ENCODE measurements around the gene IMP3.

Gene IMP3

GRCh38 chr15:75620841-75621391, 19.1 kb downstream of the IMP3 start:
- no peak for DNase-seq (ENCODE audit: low read depth in 2 of 2)

- no peak for DNase-seq (ENCODE audit: low read depth in 2 of 2)
Measured at GRCh38 chr15:75620058-75620820, 19.8 kb downstream of the IMP3 start.

- DNase-seq (ENCODE audit: low read depth in 2 of 2): no peak
Measured at GRCh38 chr15:75616766-75617165, 23.3 kb downstream of the IMP3 start.

DNA sequence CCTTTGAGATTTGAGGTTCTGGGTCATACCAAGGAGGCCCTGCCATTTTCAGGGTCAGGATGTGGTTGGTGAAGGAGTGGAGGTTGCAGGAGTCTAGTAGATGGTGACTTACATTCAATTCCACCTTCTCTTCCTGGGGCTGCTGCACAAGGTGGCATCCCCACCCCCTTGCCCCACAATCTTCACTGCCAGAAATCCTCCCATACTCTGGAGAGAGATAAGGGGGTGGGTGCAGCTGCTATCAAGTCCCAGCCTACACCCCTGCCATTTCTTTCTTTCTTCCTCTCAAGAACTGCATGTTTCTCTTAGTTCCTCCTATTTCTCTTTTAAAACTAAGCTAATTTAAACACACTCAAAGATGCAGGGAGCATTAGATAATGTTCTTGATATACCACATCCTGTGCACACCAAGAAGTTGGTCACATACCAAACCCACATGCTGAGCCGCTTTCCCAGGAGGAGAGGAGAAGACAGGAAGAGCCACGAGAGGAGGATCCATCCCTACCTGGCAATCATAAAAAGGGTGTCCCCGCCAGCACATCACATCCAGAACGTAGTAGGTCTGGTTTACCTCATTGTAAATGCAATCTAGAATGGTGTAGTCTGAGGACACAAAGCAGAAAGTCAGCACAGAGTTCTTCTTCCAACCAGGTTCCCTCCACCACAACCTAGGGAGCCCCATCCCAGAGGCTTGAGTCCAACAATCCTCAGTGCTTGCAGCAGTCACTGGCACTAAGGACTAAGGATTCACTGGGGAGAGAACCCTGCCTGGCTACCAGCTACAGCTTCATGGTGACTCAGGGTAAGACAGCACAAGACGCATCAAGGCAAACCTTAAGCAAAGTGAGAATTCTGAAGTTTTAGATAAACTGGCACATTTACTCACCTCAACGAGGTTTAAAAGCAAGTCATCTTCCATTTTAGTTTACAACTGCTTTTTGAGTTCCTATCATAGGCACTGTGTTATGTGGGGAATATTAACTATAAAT, 33.0 kb downstream of the IMP3 start:
- no peak for DNase-seq (ENCODE audit: low read depth in 2 of 2)

GRCh38 chr15:75606026-75606425, 34.0 kb downstream of the IMP3 start:
- DNase-seq (ENCODE audit: low read depth in 2 of 2): no peak

DNA sequence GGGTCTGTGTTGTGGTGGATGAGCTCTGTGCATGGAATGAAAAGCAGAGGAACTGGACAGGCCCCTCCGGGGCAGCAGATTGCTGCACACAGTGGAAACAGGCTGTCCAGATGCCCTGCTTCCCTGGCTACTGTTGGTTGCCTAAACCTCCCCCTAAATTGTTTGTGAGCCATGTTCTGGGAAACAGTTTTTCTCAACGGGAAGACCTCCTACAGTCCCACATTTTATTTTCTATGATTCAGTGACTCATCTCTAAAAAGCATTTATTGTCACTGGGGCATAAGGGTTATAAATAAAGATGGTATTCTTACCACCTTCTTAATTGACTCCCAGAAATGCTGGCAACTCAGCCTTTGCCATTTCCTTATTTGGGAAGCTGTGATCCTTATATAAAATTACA, 40.6 kb downstream of the IMP3 start:
- no peak for DNase-seq (ENCODE audit: low read depth in 2 of 2)

GRCh38 chr15:75598361-75598760, 41.7 kb downstream of the IMP3 start:
- no peak for DNase-seq (ENCODE audit: low read depth in 2 of 2)

DNA sequence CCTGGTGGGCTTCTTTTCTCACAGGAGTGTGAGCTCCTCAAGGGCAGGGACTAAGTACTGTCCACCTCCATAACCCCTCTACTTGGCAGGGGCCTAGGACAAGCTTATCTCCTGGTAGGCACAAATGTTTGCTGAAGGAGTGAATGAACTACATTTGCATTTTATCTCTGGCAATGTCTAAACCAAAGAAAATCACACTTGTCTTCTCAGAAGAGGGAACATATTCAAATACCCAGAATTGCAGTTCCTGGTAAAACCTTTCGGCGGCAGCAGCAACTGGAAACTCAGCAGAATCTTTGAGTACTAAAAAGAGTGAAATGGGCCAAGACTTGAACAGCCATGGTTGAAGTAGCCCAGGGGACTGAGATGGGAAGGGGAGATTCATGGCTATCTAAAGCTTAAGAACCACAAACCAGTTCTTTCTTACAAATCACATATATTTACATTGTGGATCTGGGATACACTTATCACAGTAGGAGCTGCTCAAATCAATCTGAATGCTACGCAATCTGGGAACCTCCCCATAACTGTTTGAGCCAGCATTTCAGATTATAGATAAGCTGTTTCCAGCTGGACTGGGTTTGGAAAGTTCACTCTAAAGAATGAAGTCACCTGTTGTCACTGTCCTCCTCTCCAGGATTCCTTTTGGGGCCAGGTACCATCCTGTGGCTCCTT, 42.2 kb downstream of the IMP3 start:
- no peak for DNase-seq (ENCODE audit: low read depth in 2 of 2)

GRCh38 chr15:75596703-75597345, 43.2 kb downstream of the IMP3 start:
- no peak for DNase-seq (ENCODE audit: low read depth in 2 of 2)

DNA sequence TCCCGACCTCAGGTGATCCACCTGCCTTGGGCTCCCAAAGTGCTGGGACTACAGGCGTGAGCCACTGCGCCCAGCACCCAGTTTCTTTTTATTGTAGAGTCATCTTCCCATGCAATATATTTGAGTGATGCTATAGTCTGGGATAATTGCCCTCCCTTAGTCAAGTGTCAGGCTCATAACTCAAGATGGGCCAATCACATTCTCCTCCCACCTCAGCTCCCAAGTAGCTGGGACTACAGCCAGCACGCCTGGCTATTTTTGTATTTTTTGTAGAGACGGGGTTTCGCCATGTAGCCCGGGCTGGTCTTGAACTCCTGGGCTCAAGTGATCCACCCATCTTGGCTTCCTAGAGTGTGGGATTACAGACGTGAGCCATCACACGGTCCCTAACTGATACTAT, 45.7 kb downstream of the IMP3 start:
- DNase-seq (ENCODE audit: low read depth in 2 of 2): no peak

DNA sequence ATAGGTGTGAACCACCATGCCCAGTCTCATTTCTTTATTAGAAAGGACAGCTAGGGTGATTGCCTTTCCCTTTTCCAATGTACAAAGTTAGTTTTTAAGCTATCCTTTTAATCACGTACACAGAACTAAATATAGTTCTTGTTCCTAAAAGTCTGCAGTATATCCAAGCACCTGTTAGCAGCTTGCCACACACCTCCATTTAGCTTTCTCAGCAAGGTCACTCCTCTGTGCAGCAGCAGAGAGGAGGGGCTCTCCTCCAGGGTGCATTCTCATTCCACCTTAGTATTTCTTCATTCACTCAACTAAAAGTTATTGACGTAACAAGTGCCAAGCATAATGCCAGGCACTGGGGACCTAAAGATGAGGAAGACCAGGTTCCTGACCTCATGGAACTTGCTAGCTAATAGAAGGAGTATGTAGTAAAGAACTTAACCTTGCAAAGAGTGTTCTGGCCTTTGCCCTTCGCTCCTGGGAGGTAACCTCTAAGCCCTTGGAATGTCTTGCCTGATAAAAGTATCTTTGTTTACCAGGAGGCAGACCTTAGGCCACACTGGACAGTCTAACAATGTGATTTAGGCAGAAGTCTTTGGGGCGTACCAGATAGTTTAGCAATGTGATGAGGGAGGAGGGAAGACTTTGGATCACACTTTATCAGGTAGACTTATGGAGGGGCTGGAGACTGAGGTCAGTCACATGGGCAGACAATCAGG, 48.2 kb downstream of the IMP3 start:
- DNase-seq (ENCODE audit: low read depth in 2 of 2): no peak

DNA sequence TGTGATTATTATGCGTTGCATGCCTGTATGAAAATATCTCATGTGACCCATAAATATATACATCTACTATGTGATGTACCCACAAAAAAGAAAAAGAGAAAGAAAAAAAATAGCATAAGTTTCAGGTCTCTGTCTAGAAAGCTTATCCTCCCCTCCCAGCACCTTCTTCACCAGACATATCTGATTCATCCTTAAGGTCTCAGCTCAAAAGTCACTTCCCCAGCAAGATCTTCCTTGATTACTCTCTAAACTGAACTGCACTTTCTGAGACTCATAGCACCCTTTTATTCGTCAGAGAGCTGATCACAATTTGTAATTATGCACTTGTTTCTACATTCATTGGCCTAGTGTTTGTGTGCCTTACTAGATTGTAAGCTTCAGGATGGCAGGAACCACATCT, 49.8 kb downstream of the IMP3 start:
- DNase-seq (ENCODE audit: low read depth in 2 of 2): no peak
